Vagina (tissue), 2 donors: Measurements from ENCODE around the gene ARHGEF16. TPM values are rescaled to one million over a fixed set of nuclear protein-coding genes. Genes with fewer than 3 reads are reported as not detected.

Source experiments
- DNase-seq, 2 donors: peaks; one replicate each; pipeline ENCODE4 v3.0.0-alpha.2; 2017; ENCODE audit errors: extremely low spot score in 2 of 2
- H3K27ac ChIP-seq: fragments of 200-600 bp; sonication (generic); one replicate; pipeline ENCODE4 v1.5.1; 2019
- H3K27me3 ChIP-seq: fragments of 200-600 bp; sonication (generic); one replicate; pipeline ENCODE4 v1.5.1; 2019
- H3K36me3 ChIP-seq, 2 donors: fragments of 200-600 bp; sonication (generic); one replicate each; pipeline ENCODE4 v1.5.1; 2017 to 2019
- H3K4me1 ChIP-seq: fragments of 200-600 bp; sonication (generic); one replicate; pipeline ENCODE4 v1.5.1; 2019
- H3K4me3 ChIP-seq, 2 donors: fragments of 200-600 bp; sonication (generic); 1 replicate in 1 of 2; 2 replicates in 1 of 2; pipeline ENCODE4 v1.5.1; 2016 to 2019
- H3K9me3 ChIP-seq: fragments of 200-600 bp; sonication (generic); one replicate; pipeline ENCODE4 v1.5.1; 2019
- POLR2A ChIP-seq, 2 donors: fragments of 450-650 bp; IDR thresholded peaks; one replicate each; pipeline ENCODE4 v1.6.1; 2017; ENCODE audit warnings: antibody characterized with exemption in 2 of 2, mild to moderate bottlenecking in 2 of 2, moderate library complexity in 2 of 2
- POLR2AphosphoS5 ChIP-seq, 2 donors: sonication (generic); formaldehyde crosslinking; IDR thresholded peaks; one replicate each; pipeline ENCODE4 v1.9.0; 2017; ENCODE audit warnings: antibody characterized with exemption in 2 of 2, mild to moderate bottlenecking in 2 of 2, low read depth in 1 of 2; ENCODE audit not compliant: insufficient read depth in 1 of 2
- intact Hi-C: fragments of 100-400 bp; cut with DNase I; formaldehyde crosslinking; loops from one replicate; pipeline ENCODE4 v1.15.1; 2023
- total RNA-seq: library from RNA; depleted of rRNA; stranded (reverse); fragments of >200 nt; gene quantifications from one replicate; pipeline ENCODE4 v1.2.3, GENCODE V29; 2016
- TF ChIP-seq, protein P1 (sequence below), 3 experiments: fragments of 450-650 bp in 2 of 3; fragments of 200-600 bp in 1 of 3; sonication (generic) in 1 of 3; IDR thresholded peaks; one replicate each; pipeline ENCODE4 v1.5.1; 2017 to 2019; ENCODE audit warnings: antibody characterized with exemption in 3 of 3, mild to moderate bottlenecking in 2 of 3, moderate library complexity in 2 of 3

ARHGEF16 gene
- total RNA-seq, 1 donor from 2014 or later = 6.4 TPM

DNA sequence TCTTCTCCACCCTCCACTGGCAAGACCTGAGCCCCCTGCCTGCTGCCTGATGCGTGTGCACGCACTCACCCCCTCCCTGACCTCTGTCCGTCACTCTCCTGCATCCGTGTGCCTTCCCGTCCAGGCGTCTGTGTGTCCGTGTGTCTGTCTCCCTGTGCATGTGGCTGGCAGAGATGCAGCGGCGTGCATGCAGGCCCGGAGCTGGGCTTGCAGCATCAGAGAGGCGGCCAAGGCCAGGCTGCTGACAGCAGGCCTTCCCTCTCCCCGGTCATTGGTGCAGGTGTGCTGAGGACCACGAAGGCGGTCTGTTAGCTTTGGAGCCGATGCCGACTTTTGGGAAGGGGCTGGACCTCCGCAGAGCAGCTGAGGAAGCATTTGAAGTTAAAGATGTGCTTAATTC, 22.8 kb upstream of the ARHGEF16 start:
- Histone ChIP-seq H3K4me3 (no peak overlapping the region), H3K36me3 (no peaks in the 10 kb centered on the region), H3K9me3 (no peaks in the 10 kb centered on the region), H3K4me1 (no peaks in the 10 kb centered on the region), H3K27ac (no peak overlapping the region), H3K27me3 (no peaks in the 10 kb centered on the region)
- no peak for TF ChIP-seq POLR2A (IDR thresholded peaks at IDR 0.05)
- TF ChIP-seq POLR2AphosphoS5 (IDR thresholded peaks at IDR 0.05; ENCODE audit: insufficient read depth in 1 of 2, low read depth in 1 of 2) = no peak
- TF ChIP-seq, protein P1, sequence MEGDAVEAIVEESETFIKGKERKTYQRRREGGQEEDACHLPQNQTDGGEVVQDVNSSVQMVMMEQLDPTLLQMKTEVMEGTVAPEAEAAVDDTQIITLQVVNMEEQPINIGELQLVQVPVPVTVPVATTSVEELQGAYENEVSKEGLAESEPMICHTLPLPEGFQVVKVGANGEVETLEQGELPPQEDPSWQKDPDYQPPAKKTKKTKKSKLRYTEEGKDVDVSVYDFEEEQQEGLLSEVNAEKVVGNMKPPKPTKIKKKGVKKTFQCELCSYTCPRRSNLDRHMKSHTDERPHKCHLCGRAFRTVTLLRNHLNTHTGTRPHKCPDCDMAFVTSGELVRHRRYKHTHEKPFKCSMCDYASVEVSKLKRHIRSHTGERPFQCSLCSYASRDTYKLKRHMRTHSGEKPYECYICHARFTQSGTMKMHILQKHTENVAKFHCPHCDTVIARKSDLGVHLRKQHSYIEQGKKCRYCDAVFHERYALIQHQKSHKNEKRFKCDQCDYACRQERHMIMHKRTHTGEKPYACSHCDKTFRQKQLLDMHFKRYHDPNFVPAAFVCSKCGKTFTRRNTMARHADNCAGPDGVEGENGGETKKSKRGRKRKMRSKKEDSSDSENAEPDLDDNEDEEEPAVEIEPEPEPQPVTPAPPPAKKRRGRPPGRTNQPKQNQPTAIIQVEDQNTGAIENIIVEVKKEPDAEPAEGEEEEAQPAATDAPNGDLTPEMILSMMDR (IDR thresholded peaks at IDR 0.05) = no peak
- intact Hi-C loops = no loop called here
- no peak for DNase-seq

DNA sequence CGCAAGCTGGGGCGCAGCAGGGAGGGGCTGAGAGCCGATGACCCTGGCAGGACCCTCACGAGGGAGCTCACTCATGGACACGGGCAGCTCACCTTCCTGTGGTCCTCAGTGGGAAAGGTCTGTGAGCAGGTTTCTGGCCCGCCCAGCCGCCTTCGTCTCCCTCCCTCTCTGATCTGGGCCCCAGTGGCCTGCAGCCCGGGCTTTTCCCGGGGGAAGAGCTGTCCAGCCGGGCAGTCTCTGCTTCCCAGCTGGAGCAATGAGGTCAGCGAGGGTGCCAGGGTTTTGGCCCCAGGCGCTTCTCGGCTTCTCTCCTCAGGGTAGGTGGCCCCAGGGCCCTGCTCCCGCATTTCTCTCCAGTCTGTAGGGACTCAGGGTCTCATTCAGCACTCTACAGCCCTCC, 22.2 kb upstream of the ARHGEF16 start:
- H3K36me3 ChIP-seq = no peaks in the 10 kb centered on the region
- no peaks in the 10 kb centered on the region for H3K9me3 ChIP-seq
- intact Hi-C loops = no loop called here
- no peaks in the 10 kb centered on the region for H3K27me3 ChIP-seq
- H3K4me1 ChIP-seq = no peaks in the 10 kb centered on the region
- no peak for DNase-seq
- H3K4me3 ChIP-seq = no peak overlapping the region
- TF ChIP-seq POLR2AphosphoS5 (IDR thresholded peaks at IDR 0.05; ENCODE audit: insufficient read depth in 1 of 2, low read depth in 1 of 2) (no peak), POLR2A (IDR thresholded peaks at IDR 0.05) (no peak)
- TF ChIP-seq, protein P1 (IDR thresholded peaks at IDR 0.05) = no peak
- no peak overlapping the region for H3K27ac ChIP-seq

DNA sequence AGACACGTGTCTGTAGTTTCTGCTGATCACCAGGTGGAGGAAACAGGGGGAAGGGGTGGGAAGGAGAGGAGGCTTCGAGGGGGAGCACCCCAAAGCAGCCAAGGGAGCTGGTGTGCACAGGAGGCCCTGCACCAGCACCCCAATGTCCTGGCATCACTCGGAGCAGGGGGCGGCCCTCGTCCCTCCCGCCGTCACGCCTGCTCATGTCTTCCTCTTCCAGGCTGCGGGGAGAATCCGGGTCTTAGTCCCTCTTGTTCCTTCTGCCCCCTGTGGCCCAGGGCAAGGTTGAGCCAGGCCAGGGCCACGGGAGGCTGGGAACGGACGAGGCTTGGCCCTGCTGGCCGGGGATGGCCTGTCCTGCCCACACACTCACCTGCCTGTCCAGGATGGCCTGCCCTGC, 21.4 kb upstream of the ARHGEF16 start:
- Histone ChIP-seq H3K27me3 (no peaks in the 10 kb centered on the region), H3K4me3 (no peak overlapping the region), H3K4me1 (no peaks in the 10 kb centered on the region), H3K27ac (no peak overlapping the region), H3K36me3 (no peaks in the 10 kb centered on the region), H3K9me3 (no peaks in the 10 kb centered on the region)
- TF ChIP-seq, protein P1 (IDR thresholded peaks at IDR 0.05) = no peak
- TF ChIP-seq POLR2A (IDR thresholded peaks at IDR 0.05) (no peak), POLR2AphosphoS5 (IDR thresholded peaks at IDR 0.05; ENCODE audit: insufficient read depth in 1 of 2, low read depth in 1 of 2) (no peak)
- intact Hi-C loops = no loop called here
- no peak for DNase-seq

DNA sequence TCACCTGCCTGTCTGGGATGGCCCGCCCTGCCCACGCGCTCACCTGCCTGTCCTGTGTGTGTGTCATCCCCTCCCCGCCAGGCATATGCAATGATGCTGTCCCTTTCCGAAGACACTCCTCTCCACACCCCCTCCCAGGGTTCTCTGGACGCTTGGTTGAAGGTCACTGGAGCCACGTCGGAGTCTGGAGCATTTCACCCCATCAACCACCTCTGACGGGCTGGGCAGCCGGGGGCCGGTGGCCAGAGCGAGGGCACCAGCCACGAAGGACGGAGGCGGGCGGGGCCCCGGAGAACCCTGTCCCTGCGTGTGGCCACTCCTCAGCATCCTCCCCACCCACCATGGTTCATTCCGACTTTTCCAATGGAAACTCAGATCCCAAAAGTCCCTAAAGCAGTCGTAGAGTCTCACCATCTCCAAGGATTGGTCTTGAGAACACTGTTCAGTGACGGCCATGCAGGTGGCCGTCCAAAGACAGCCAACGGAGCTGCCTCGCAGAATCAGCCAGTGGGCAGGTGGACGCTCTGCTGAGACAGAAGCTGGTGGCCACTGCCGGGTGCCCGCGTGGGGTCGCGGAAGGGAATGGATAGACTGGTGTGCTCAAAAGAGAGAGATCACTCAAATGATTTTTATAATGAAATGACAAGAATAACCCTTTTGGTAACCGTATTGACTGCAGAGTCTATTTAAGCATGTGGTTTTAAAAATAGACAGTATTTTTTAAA, 20.7 kb upstream of the ARHGEF16 start:
- no peaks in the 10 kb centered on the region for H3K4me1 ChIP-seq
- intact Hi-C loops = no loop called here
- H3K4me3 ChIP-seq = no peak overlapping the region
- H3K36me3 ChIP-seq = no peaks in the 10 kb centered on the region
- no peaks in the 10 kb centered on the region for H3K9me3 ChIP-seq
- H3K27ac ChIP-seq = no peak overlapping the region
- DNase-seq = no peak
- H3K27me3 ChIP-seq = no peaks in the 10 kb centered on the region
- TF ChIP-seq POLR2AphosphoS5 (IDR thresholded peaks at IDR 0.05; ENCODE audit: insufficient read depth in 1 of 2, low read depth in 1 of 2) (no peak), POLR2A (IDR thresholded peaks at IDR 0.05) (no peak)
- TF ChIP-seq, protein P1 (IDR thresholded peaks at IDR 0.05) = no peak

DNA sequence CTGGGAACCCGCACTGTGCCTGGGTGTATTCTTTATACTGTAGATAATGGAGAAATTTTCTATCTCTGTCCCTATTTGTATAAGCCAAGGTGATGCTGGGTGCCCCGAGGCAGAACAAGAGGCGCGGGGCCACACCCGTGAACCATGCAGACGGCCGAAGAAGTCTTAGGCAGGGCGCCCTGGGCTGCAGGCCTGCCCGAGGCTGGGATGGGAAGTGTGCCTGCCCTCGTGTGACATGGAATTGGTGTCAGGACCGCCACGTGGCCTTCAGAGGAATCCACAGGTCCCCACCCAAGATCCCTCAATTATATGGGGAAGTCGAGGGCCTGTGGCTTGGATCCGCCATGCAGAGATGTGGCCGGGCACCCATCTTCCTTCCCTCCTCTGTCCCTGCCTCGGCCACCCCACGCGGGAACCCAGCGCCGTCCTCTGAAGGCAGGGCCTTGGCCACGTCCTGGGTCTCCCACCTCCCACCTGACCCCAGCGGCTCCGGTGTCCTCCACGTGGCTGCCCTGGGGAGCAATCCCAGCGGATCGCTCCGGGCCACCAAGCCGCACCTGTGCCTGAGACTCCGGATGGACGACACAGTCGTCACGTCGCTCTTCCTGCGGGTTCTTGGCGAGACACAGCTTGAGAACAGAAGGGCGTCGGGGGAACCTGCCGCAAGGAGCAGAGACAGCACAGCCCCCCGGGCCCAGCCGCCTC, 19.9 kb upstream of the ARHGEF16 start:
- intact Hi-C loops = no loop called here

More for the DNA sequence above, 19.9 kb upstream of the ARHGEF16 start:
- DNase-seq = no peak
- Histone ChIP-seq H3K9me3 (no peaks in the 10 kb centered on the region), H3K27ac (no peak overlapping the region), H3K4me1 (no peaks in the 10 kb centered on the region), H3K36me3 (no peaks in the 10 kb centered on the region), H3K27me3 (no peaks in the 10 kb centered on the region), H3K4me3 (no peak overlapping the region)
- no peak for TF ChIP-seq POLR2AphosphoS5 (IDR thresholded peaks at IDR 0.05; ENCODE audit: insufficient read depth in 1 of 2, low read depth in 1 of 2)
